SK-MEL-5 (cell line): ENCODE results near the gene STMND1. TPM values are rescaled to one million over a fixed set of nuclear protein-coding genes. Genes with fewer than 3 reads are reported as not detected.

Source experiments
- DNase-seq: peaks from one replicate; pipeline ENCODE4 v3.0.0-alpha.2; 2016; ENCODE audit warnings: low read depth, low spot score
- in situ Hi-C: cut with HindIII; loops from 2 replicates; pipeline ENCODE4 v1.10.0; 2016; ENCODE audit warnings: low sequenced_read_pairs, high pct_unique_total_duplicates, low pct_unique_long_range_greater_than_20kb
- total RNA-seq: library from RNA; depleted of rRNA; stranded (reverse); fragments of >200 nt; shearing (Covaris generic); gene quantifications from 2 replicates; pipeline ENCODE4 v1.2.3, GENCODE V29; 2014

STMND1 gene
- total RNA-seq, 1 experiment from 2014 or later: not detected

GRCh38 chr6:17091122-17091521 lies 10.7 kb upstream of the STMND1 start:
- DNase-seq: peak; percentile 32
- in situ Hi-C loops: no loop called here

GRCh38 chr6:17093686-17094085 lies 8.2 kb upstream of the STMND1 start:
- DNase-seq: no peak
- in situ Hi-C loops: no loop called here

GRCh38 chr6:17096096-17096495 lies 5.8 kb upstream of the STMND1 start:
- in situ Hi-C loops: no loop called here
- DNase-seq: peak; percentile 22

- peak; percentile 80 for DNase-seq
- in situ Hi-C loops: no loop called here
Observed at GRCh38 chr6:17096652-17097051, 5.2 kb upstream of the STMND1 start.

- in situ Hi-C loops: no loop called here
- no peak for DNase-seq
Observed at GRCh38 chr6:17097982-17098381, 3.9 kb upstream of the STMND1 start.

GRCh38 chr6:17098538-17098937 lies 3.3 kb upstream of the STMND1 start:
- in situ Hi-C loops: no loop called here
- DNase-seq: peak; percentile 35

- no peak for DNase-seq
- in situ Hi-C loops: no loop called here
Observed at GRCh38 chr6:17099401-17100059, 2.3 kb upstream of the STMND1 start.

GRCh38 chr6:17100806-17101205 lies 1.0 kb upstream of the STMND1 start:
- in situ Hi-C loops: no loop called here
- DNase-seq: no peak

- DNase-seq: no peak
- in situ Hi-C loops: no loop called here
Observed at GRCh38 chr6:17102258-17102870, 514 bp downstream of the STMND1 start.

GRCh38 chr6:17103715-17104114 lies 1.9 kb downstream of the STMND1 start:
- in situ Hi-C loops: no loop called here
- DNase-seq: peak; percentile 50

- in situ Hi-C loops: no loop called here
- no peak for DNase-seq
Observed at GRCh38 chr6:17107863-17108262, 6.0 kb downstream of the STMND1 start.

GRCh38 chr6:17115251-17116116 lies 13.6 kb downstream of the STMND1 start:
- DNase-seq: no peak
- in situ Hi-C loops: no loop called here

- in situ Hi-C loops: no loop called here
- DNase-seq: no peak
Observed at GRCh38 chr6:17116117-17116440, 14.2 kb downstream of the STMND1 start.

- no peak for DNase-seq
- in situ Hi-C loops: no loop called here
Observed at GRCh38 chr6:17120019-17120418, 18.2 kb downstream of the STMND1 start.

- in situ Hi-C loops: no loop called here
- no peak for DNase-seq
Observed at GRCh38 chr6:17125407-17125806, 23.6 kb downstream of the STMND1 start.

GRCh38 chr6:17130786-17131185 lies 28.9 kb downstream of the STMND1 start:
- no peak for DNase-seq
- in situ Hi-C loops: no loop called here

- in situ Hi-C loops: no loop called here
- DNase-seq: no peak
Observed at GRCh38 chr6:17132967-17133366, 31.1 kb downstream of the STMND1 start.

GRCh38 chr6:17138033-17138432 lies 36.2 kb downstream of the STMND1 start:
- in situ Hi-C loops: no loop called here
- DNase-seq: no peak

- no peak for DNase-seq
- in situ Hi-C loops: no loop called here
Observed at GRCh38 chr6:17144016-17144415, 42.2 kb downstream of the STMND1 start.
